IMR-90 (cell line): ENCODE data around the gene PIEZO1. TPM values are rescaled to one million over a fixed set of nuclear protein-coding genes. Genes with fewer than 3 reads are reported as not detected.
A peak's percentile ranks its signal among the peaks of the same experiment; 100 is the strongest.

Experiments used
- ATAC-seq: fragments of 200-7000 bp; cut with Tn5 transposase; 2 replicates; pipeline ENCODE4 v1.9.1; 2020; ENCODE audit warnings: low read depth, mild to moderate bottlenecking, moderate library complexity
- BruUV-seq: library from RNA; stranded (reverse); fragments of 400-500 nt; replicated peaks from 2 replicates; lab custom pipeline; 2021; lab: Mats Ljungman, UMichigan
- CTCF ChIA-PET: fragments of 300-600 bp; formaldehyde crosslinking; extraction: SDS; loops from one replicate; lab custom pipeline; 2021; ENCODE audit warnings: antibody characterized with exemption; lab: Yijun Ruan, JAX
- POLR2A ChIA-PET: fragments of 300-600 bp; sonication (Branson Sonifier 250); formaldehyde crosslinking; loops from one replicate; lab custom pipeline; 2022; ENCODE audit warnings: antibody characterized with exemption; ENCODE audit not compliant: unreplicated experiment; lab: Charles Lee
- DNase-seq: peaks from one replicate; pipeline ENCODE4 v3.0.0; 2013
- H2AFZ ChIP-seq: replicated peaks from 2 replicates; pipeline ENCODE3; 2013; ENCODE audit warnings: low read length, mild to moderate bottlenecking; ENCODE audit not compliant: poor library complexity
- H2AK5ac ChIP-seq: 2 replicates; pipeline ENCODE4 v1.6.1; 2013; ENCODE audit warnings: low read depth, low read length, inconsistent platforms
- H2AK9ac ChIP-seq: replicated peaks from 2 replicates; pipeline ENCODE3; 2013; ENCODE audit warnings: mild to moderate bottlenecking, low read depth, low read length, moderate library complexity; ENCODE audit not compliant: poor library complexity
- H2BK120ac ChIP-seq: 2 replicates; pipeline ENCODE4 v1.6.1; 2013; ENCODE audit warnings: low read depth, low read length, inconsistent platforms
- H2BK15ac ChIP-seq: 3 replicates; pipeline ENCODE4 v1.6.1; 2013; ENCODE audit warnings: low read depth, low read length, inconsistent platforms
- H2BK20ac ChIP-seq: 2 replicates; pipeline ENCODE4 v1.6.1; 2013; ENCODE audit warnings: low read depth, mild to moderate bottlenecking, inconsistent platforms, low read length, moderate library complexity
- H2BK5ac ChIP-seq: 2 replicates; pipeline ENCODE4 v1.6.1; 2013; ENCODE audit warnings: mild to moderate bottlenecking, low read depth, low read length, inconsistent platforms; ENCODE audit not compliant: poor library complexity, severe bottlenecking
- H3K14ac ChIP-seq: replicated peaks from 2 replicates; pipeline ENCODE4 v1.6.1; 2013; ENCODE audit warnings: low read depth, low read length, inconsistent platforms
- H3K18ac ChIP-seq: 2 replicates; pipeline ENCODE4 v1.6.1; 2013; ENCODE audit warnings: low read depth, low read length, control low read depth
- H3K23ac ChIP-seq: 2 replicates; pipeline ENCODE4 v1.6.1; 2013; ENCODE audit warnings: low read depth, low read length, inconsistent platforms
- H3K27ac ChIP-seq: 2 replicates; pipeline ENCODE4 v1.5.1; 2013; ENCODE audit warnings: mild to moderate bottlenecking, control low read depth, low read length; ENCODE audit not compliant: insufficient read depth
- H3K27me3 ChIP-seq: 2 replicates; pipeline ENCODE4 v1.6.1; 2013; ENCODE audit warnings: low read length; ENCODE audit not compliant: control insufficient read depth, insufficient read depth
- H3K36me3 ChIP-seq: 2 replicates; pipeline ENCODE4 v1.6.1; 2013; ENCODE audit warnings: low read length, mixed read lengths; ENCODE audit not compliant: control insufficient read depth, insufficient read depth
- H3K4ac ChIP-seq: 2 replicates; pipeline ENCODE4 v1.6.1; 2013; ENCODE audit warnings: low read depth, low read length, inconsistent platforms
- H3K4me1 ChIP-seq: 2 replicates; pipeline ENCODE4 v1.6.1; 2013; ENCODE audit warnings: low read length, mixed read lengths; ENCODE audit not compliant: control insufficient read depth, insufficient read depth
- H3K4me2 ChIP-seq: 2 replicates; pipeline ENCODE4 v1.6.1; 2013; ENCODE audit warnings: low read depth, mild to moderate bottlenecking, control low read depth, low read length, moderate library complexity
- H3K4me3 ChIP-seq: 2 replicates; pipeline ENCODE4 v1.5.1; 2013; ENCODE audit warnings: low read depth, mild to moderate bottlenecking, control low read depth, low read length, moderate library complexity; ENCODE audit not compliant: insufficient read depth
- H3K56ac ChIP-seq: 2 replicates; pipeline ENCODE4 v1.6.1; 2013; ENCODE audit warnings: low read length, inconsistent platforms; ENCODE audit not compliant: insufficient read depth; ENCODE audit errors: extremely low read depth
- H3K79me1 ChIP-seq, 2 experiments: 2 replicates each; pipeline ENCODE4 v1.6.1; 2013; ENCODE audit warnings: low read length in 2 of 2, inconsistent platforms in 1 of 2, low read depth in 1 of 2
- H3K9ac ChIP-seq: 2 replicates; pipeline ENCODE4 v1.6.1; 2013; ENCODE audit warnings: low read depth, low read length, control low read depth
- H3K9me1 ChIP-seq: 2 replicates; pipeline ENCODE4 v1.6.1; 2013; ENCODE audit warnings: low read length, inconsistent platforms; ENCODE audit not compliant: insufficient read depth
- H3K9me3 ChIP-seq: 2 replicates; pipeline ENCODE4 v1.6.1; 2013; ENCODE audit warnings: low read length; ENCODE audit not compliant: control insufficient read depth, insufficient read depth
- H4K20me1 ChIP-seq: 2 replicates; pipeline ENCODE4 v1.6.1; 2013; ENCODE audit warnings: low read length, inconsistent platforms; ENCODE audit not compliant: insufficient read depth
- H4K5ac ChIP-seq: 2 replicates; pipeline ENCODE4 v1.6.1; 2013; ENCODE audit warnings: mild to moderate bottlenecking, low read depth, low read length, control low read depth
- H4K8ac ChIP-seq, 2 experiments: 2 replicates each; pipeline ENCODE4 v1.6.1; 2013; ENCODE audit warnings: low read depth in 2 of 2, low read length in 2 of 2, control low read depth in 1 of 2, inconsistent platforms in 1 of 2
- H4K91ac ChIP-seq: 2 replicates; pipeline ENCODE4 v1.6.1; 2013; ENCODE audit warnings: low read depth, low read length, inconsistent platforms; ENCODE audit not compliant: insufficient read depth
- BHLHE40 ChIP-seq: fragments of 150-350 bp; IDR thresholded peaks from 2 replicates; pipeline ENCODE4 v1.6.1; 2016; ENCODE audit warnings: mild to moderate bottlenecking, low read depth, low read length
- CEBPB ChIP-seq: IDR thresholded peaks from 2 replicates; pipeline ENCODE4 v1.6.1; 2012; ENCODE audit warnings: low read depth, low read length, improper control_type of control experiment
- CHD1 ChIP-seq: IDR thresholded peaks from 2 replicates; pipeline ENCODE4 v1.6.1; 2012; ENCODE audit warnings: low read depth, low read length, improper control_type of control experiment
- MAFK ChIP-seq: IDR thresholded peaks from 2 replicates; pipeline ENCODE4 v1.6.1; 2012; ENCODE audit warnings: low read depth, low read length, improper control_type of control experiment
- MAZ ChIP-seq: IDR thresholded peaks from 2 replicates; pipeline ENCODE4 v1.6.1; 2012; ENCODE audit warnings: low read depth, mild to moderate bottlenecking, low read length, improper control_type of control experiment, moderate library complexity, borderline replicate concordance
- MXI1 ChIP-seq: IDR thresholded peaks from 2 replicates; pipeline ENCODE4 v1.6.1; 2012; ENCODE audit warnings: low read depth, mild to moderate bottlenecking, low read length, moderate library complexity, borderline replicate concordance
- NFE2L2 ChIP-seq: fragments of 150-350 bp; IDR thresholded peaks from 2 replicates; pipeline ENCODE4 v1.6.1; 2016; ENCODE audit warnings: low read depth, mild to moderate bottlenecking, low read length
- POLR2A ChIP-seq: IDR thresholded peaks from 2 replicates; pipeline ENCODE4 v1.6.1; 2012; ENCODE audit warnings: mild to moderate bottlenecking, low read depth, low read length
- RAD21 ChIP-seq: IDR thresholded peaks from 2 replicates; pipeline ENCODE4 v1.6.1; 2012; ENCODE audit warnings: low read length, improper control_type of control experiment
- RCOR1 ChIP-seq: IDR thresholded peaks from 2 replicates; pipeline ENCODE4 v1.6.1; 2012; ENCODE audit warnings: mild to moderate bottlenecking, low read length, improper control_type of control experiment; ENCODE audit not compliant: insufficient replicate concordance
- RFX5 ChIP-seq: IDR thresholded peaks from 2 replicates; pipeline ENCODE4 v1.8.0; 2012; ENCODE audit warnings: low read depth, mild to moderate bottlenecking, low read length, moderate library complexity
- SMC3 ChIP-seq: fragments of 150-350 bp; IDR thresholded peaks from 2 replicates; pipeline ENCODE4 v1.6.1; 2016; ENCODE audit warnings: low read depth, mild to moderate bottlenecking, antibody characterized with exemption, low read length, moderate library complexity
- WGBS, 2 experiments: methylation state at CpG; one replicate each; pipeline versions ENCODE4 v1.1.5 to v1.1.7; 2013; ENCODE audit warnings: missing lambda C conversion rate in 2 of 2; ENCODE audit not compliant: insufficient read length in 1 of 2; ENCODE audit errors: extremely low coverage in 2 of 2; 5-methylcytosine and 5-hydroxymethylcytosine counted together
- dilution Hi-C: fragments of 300-500 bp; cut with HindIII; formaldehyde crosslinking; loops from one replicate; pipeline ENCODE4 v1.14.3; 2018; ENCODE audit warnings: low sequenced_read_pairs; ENCODE audit not compliant: unreplicated experiment
- in situ Hi-C: fragments of 300-500 bp; cut with MboI; formaldehyde crosslinking; loops from 3 replicates; pipeline ENCODE4 v1.14.3; 2019; ENCODE audit warnings: low sequenced_read_pairs, inconsistent platforms, mixed read lengths
- intact Hi-C: fragments of 100-400 bp; cut with micrococcal nuclease; formaldehyde crosslinking; loops from 2 replicates; pipeline ENCODE4 v1.10.0; 2022
- polyA plus RNA-seq, 3 experiments: library from polyadenylated mRNA; depleted of rRNA; stranded (reverse); fragments of >200 nt; gene quantifications; 2 replicates each; pipeline ENCODE4 v1.2.3, GENCODE V29; 2012; ENCODE audit warnings: low replicate concordance in 1 of 3
- total RNA-seq: library from RNA; depleted of rRNA; stranded (reverse); fragments of >200 nt; gene quantifications from 2 replicates; pipeline ENCODE4 v1.2.3, GENCODE V29; 2012
- TF ChIP-seq, protein P1 (sequence below): fragments of 150-350 bp; IDR thresholded peaks from 2 replicates; pipeline ENCODE4 v1.6.1; 2017; ENCODE audit warnings: mild to moderate bottlenecking, antibody characterized with exemption, low read length, low read depth
- TF ChIP-seq, protein P2 (sequence below): conservative IDR thresholded peaks from 2 replicates; pipeline ENCODE4 v1.5.1; 2012; ENCODE audit warnings: mild to moderate bottlenecking, low read depth, low read length, improper control_type of control experiment

The PIEZO1 gene
- total and polyA plus RNA-seq, 2 of the 4 experiments (the other 2 are of a cell fraction), result 36.2 to 372 TPM

DNA sequence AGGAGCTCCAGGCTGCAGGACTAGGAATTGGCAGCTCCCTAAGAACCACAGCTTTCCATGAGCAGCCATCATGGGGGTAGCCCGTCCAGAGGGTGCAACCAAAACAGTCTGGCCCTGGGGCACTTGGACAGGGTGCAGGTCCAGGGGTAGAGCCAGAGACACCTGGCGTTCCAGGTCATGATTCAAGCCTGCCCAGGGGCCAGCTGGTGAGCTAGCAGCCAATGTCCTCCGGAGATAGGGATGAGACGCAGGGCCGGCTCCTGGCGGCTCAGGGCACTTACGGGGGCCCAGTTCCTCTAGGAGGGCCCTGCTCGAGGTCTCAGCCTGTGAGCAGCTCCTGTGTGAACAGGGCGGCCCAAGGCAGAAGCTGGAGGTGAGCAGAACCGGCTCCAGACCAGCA lies 22.1 kb downstream of the PIEZO1 start:
- no peaks in the 10 kb centered on the region for H3K27me3 ChIP-seq
- WGBS, 2 experiments, result 90% methylated on average over 5 of the region's 10 CpGs; no CpG with 5 or more reads in 1 of the 2 experiments
- ATAC-seq (no peak), DNase-seq (no peak)
- ChIA-PET POLR2A (no interaction called here), CTCF (interaction anchor here (1.0 kb wide), 1 partner anchor 26 kb away, joined by 3 read pairs; no protein-coding TSS in a partner anchor)
- no peak overlapping the region for H2BK5ac ChIP-seq
- H3K9me1 ChIP-seq, result peaks cover 36% of the 10 kb centered on the region
- no peak overlapping the region for H2BK20ac ChIP-seq
- peaks cover 18 to 97% of the 10 kb centered on the region in 2 experiments; a peak in 3 of 4 replicates for H3K79me1 ChIP-seq
- peaks cover 100% of the 10 kb centered on the region for H4K20me1 ChIP-seq
- no peak overlapping the region for H4K8ac ChIP-seq
- no peak overlapping the region for H2AFZ ChIP-seq
- no peak overlapping the region for H4K91ac ChIP-seq
- in situ Hi-C loops, result no loop called here
- H2AK5ac ChIP-seq, result no peak overlapping the region
- H3K27ac ChIP-seq, result no peak overlapping the region
- H3K36me3 ChIP-seq, result peaks cover 8% of the 10 kb centered on the region
- no peak overlapping the region for H3K4me2 ChIP-seq
- H3K4ac ChIP-seq, result no peak overlapping the region
- no peak overlapping the region for H4K5ac ChIP-seq
- TF ChIP-seq CEBPB, result no peak
- no peak for TF ChIP-seq MXI1
- TF ChIP-seq RCOR1, result no peak
- no peak for TF ChIP-seq MAZ
- TF ChIP-seq, protein P1, sequence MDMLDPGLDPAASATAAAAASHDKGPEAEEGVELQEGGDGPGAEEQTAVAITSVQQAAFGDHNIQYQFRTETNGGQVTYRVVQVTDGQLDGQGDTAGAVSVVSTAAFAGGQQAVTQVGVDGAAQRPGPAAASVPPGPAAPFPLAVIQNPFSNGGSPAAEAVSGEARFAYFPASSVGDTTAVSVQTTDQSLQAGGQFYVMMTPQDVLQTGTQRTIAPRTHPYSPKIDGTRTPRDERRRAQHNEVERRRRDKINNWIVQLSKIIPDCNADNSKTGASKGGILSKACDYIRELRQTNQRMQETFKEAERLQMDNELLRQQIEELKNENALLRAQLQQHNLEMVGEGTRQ, result no peak
- TF ChIP-seq NFE2L2, result no peak
- TF ChIP-seq, protein P2, sequence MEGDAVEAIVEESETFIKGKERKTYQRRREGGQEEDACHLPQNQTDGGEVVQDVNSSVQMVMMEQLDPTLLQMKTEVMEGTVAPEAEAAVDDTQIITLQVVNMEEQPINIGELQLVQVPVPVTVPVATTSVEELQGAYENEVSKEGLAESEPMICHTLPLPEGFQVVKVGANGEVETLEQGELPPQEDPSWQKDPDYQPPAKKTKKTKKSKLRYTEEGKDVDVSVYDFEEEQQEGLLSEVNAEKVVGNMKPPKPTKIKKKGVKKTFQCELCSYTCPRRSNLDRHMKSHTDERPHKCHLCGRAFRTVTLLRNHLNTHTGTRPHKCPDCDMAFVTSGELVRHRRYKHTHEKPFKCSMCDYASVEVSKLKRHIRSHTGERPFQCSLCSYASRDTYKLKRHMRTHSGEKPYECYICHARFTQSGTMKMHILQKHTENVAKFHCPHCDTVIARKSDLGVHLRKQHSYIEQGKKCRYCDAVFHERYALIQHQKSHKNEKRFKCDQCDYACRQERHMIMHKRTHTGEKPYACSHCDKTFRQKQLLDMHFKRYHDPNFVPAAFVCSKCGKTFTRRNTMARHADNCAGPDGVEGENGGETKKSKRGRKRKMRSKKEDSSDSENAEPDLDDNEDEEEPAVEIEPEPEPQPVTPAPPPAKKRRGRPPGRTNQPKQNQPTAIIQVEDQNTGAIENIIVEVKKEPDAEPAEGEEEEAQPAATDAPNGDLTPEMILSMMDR, result no peak
- no peak for TF ChIP-seq POLR2A
- TF ChIP-seq MAFK, result no peak
- TF ChIP-seq RFX5, result no peak
- TF ChIP-seq CHD1, result no peak
- TF ChIP-seq RAD21, result no peak
- TF ChIP-seq SMC3, result no peak
- no peak for TF ChIP-seq BHLHE40
- no peak overlapping the region for H3K18ac ChIP-seq
- intact Hi-C loops, result no loop called here
- H3K23ac ChIP-seq, result 0 out of 2 replicates have a peak overlapping the region, but pooled peaks have one; percentile 69
- H3K4me3 ChIP-seq, result no peak overlapping the region
- peaks cover 36% of the 10 kb centered on the region for H3K4me1 ChIP-seq
- no peak overlapping the region for H3K9ac ChIP-seq
- peak overlapping the region; percentile 20 for H2AK9ac ChIP-seq
- H2BK120ac ChIP-seq, result no peak overlapping the region
- dilution Hi-C loops, result no loop called here
- no peak overlapping the region for H3K56ac ChIP-seq
- no peak overlapping the region for H3K14ac ChIP-seq
- H2BK15ac ChIP-seq, result no peak overlapping the region
- no peaks in the 10 kb centered on the region for H3K9me3 ChIP-seq
- BruUV-seq, result no TSS peak
